Hepatocyte (in vitro differentiated cells): ENCODE measurements around the gene CD99L2. TPM values are rescaled to one million over a fixed set of nuclear protein-coding genes. Genes with fewer than 3 reads are reported as not detected.

Experiments used
- DNase-seq: peaks from one replicate; pipeline ENCODE4 v3.0.0-alpha.2; 2016; ENCODE audit warnings: low spot score
- H2AFZ ChIP-seq: fragments of 200-600 bp; sonication (generic); 2 replicates; pipeline ENCODE4 v1.6.0; 2016; ENCODE audit warnings: antibody characterized with exemption, mild to moderate bottlenecking
- H3K27ac ChIP-seq: fragments of 200-600 bp; sonication (generic); 2 replicates; pipeline ENCODE4 v1.5.1; 2016; ENCODE audit warnings: mild to moderate bottlenecking
- H3K27me3 ChIP-seq: fragments of 200-600 bp; sonication (generic); 2 replicates; pipeline ENCODE4 v1.6.1; 2016
- H3K36me3 ChIP-seq: fragments of 200-600 bp; sonication (generic); replicated peaks from 2 replicates; pipeline ENCODE4 v1.5.1; 2016; ENCODE audit warnings: low read depth; ENCODE audit not compliant: insufficient read depth
- H3K4me1 ChIP-seq: fragments of 200-600 bp; sonication (generic); 2 replicates; pipeline ENCODE4 v1.5.1; 2016; ENCODE audit warnings: mild to moderate bottlenecking, moderate library complexity; ENCODE audit not compliant: insufficient read depth
- H3K4me2 ChIP-seq: fragments of 200-600 bp; sonication (generic); 2 replicates; pipeline ENCODE4 v1.6.0; 2016
- H3K4me3 ChIP-seq: fragments of 200-600 bp; sonication (generic); 2 replicates; pipeline ENCODE4 v1.5.1; 2016; ENCODE audit warnings: mild to moderate bottlenecking
- H3K79me2 ChIP-seq: fragments of 200-600 bp; sonication (generic); 2 replicates; pipeline ENCODE4 v1.6.0; 2017; ENCODE audit warnings: mild to moderate bottlenecking
- H3K9me2 ChIP-seq: fragments of 200-600 bp; sonication (generic); replicated peaks from 2 replicates; pipeline ENCODE4 v1.6.0; 2017; ENCODE audit warnings: mild to moderate bottlenecking; ENCODE audit not compliant: insufficient read depth
- H3K9me3 ChIP-seq: fragments of 200-600 bp; sonication (generic); 2 replicates; pipeline ENCODE4 v1.5.1; 2016; ENCODE audit warnings: low read depth, mild to moderate bottlenecking
- H4K20me1 ChIP-seq: fragments of 200-600 bp; sonication (generic); 2 replicates; pipeline ENCODE4 v1.6.0; 2016; ENCODE audit warnings: mild to moderate bottlenecking; ENCODE audit not compliant: insufficient read depth, poor library complexity, severe bottlenecking
- EZH2 ChIP-seq: fragments of 200-600 bp; sonication (generic); IDR thresholded peaks from 2 replicates; pipeline ENCODE4 v1.6.1; 2016; ENCODE audit warnings: antibody characterized with exemption, mild to moderate bottlenecking, borderline replicate concordance
- EZH2phosphoT487 ChIP-seq: fragments of 200-600 bp; sonication (generic); IDR thresholded peaks from one replicate; pipeline ENCODE4 v1.6.1; 2018; ENCODE audit warnings: antibody characterized with exemption, mild to moderate bottlenecking, low read depth, moderate library complexity; ENCODE audit not compliant: unreplicated experiment, severe bottlenecking
- WGBS: methylation state at CpG from one replicate; pipeline ENCODE4 v1.1.6; 2016; ENCODE audit warnings: low lambda C conversion rate; ENCODE audit errors: missing lambda C conversion rate; 5-methylcytosine and 5-hydroxymethylcytosine counted together
- polyA plus RNA-seq: library from polyadenylated mRNA; unstranded; fragments of >200 nt; fragmentation: Nextera tagmentation; extraction: Ambion mirVana; gene quantifications from 2 replicates; pipeline ENCODE4 v1.2.1, GENCODE V29; 2016
- total RNA-seq: library from RNA; depleted of rRNA; stranded (reverse); fragments of >200 nt; gene quantifications from 2 replicates; pipeline ENCODE4 v1.2.3, GENCODE V29; 2014
- TF ChIP-seq, protein P1 (sequence below): fragments of 200-600 bp; sonication (generic); IDR thresholded peaks from 2 replicates; pipeline ENCODE4 v1.5.1; 2016; ENCODE audit warnings: antibody characterized with exemption, mild to moderate bottlenecking; ENCODE audit not compliant: poor library complexity

Gene CD99L2
- total and polyA plus RNA-seq, 2 experiments from 2014 or later = 32.0 to 35.1 TPM

DNA sequence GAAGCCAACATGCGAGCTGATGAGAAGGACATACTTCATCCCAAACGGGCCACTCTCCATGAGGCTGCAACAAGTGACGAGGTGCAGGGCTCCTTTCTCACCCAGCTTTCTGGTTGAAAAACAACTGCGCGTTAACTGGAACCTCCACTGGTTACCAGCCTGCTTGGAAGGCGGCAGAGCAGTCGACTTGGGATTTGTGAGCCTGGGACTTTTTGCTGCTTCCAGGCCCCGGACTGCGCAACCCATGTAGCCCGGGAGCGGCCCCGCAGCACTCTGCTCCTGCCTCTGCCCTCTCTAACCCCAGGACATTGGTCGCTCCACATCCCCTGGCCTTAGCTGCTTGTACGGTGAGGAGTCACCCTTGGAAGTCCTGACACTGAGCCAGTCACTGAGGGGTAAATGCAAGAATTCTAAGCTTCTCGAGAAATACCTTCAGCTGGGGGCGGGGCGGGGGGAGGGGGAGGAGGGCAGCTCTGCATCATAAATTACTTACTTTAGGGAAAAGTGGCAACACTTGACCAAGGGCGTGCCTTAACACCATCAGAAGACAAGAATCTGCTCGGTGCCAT lies 132.6 kb downstream of the CD99L2 start:
- Histone ChIP-seq H3K4me2 (no peak overlapping the region), H3K27ac (no peak overlapping the region), H2AFZ (no peak overlapping the region), H3K79me2 (no peaks in the 10 kb centered on the region), H3K4me1 (no peaks in the 10 kb centered on the region), H3K9me2 (no peaks in the 10 kb centered on the region), H3K4me3 (no peak overlapping the region), H3K27me3 (no peaks in the 10 kb centered on the region), H3K36me3 (no peaks in the 10 kb centered on the region), H3K9me3 (no peaks in the 10 kb centered on the region), H4K20me1 (no peaks in the 10 kb centered on the region)
- DNase-seq = no peak
- 86% methylated on average over 19 of the region's 19 CpGs for WGBS
- TF ChIP-seq, protein P1, sequence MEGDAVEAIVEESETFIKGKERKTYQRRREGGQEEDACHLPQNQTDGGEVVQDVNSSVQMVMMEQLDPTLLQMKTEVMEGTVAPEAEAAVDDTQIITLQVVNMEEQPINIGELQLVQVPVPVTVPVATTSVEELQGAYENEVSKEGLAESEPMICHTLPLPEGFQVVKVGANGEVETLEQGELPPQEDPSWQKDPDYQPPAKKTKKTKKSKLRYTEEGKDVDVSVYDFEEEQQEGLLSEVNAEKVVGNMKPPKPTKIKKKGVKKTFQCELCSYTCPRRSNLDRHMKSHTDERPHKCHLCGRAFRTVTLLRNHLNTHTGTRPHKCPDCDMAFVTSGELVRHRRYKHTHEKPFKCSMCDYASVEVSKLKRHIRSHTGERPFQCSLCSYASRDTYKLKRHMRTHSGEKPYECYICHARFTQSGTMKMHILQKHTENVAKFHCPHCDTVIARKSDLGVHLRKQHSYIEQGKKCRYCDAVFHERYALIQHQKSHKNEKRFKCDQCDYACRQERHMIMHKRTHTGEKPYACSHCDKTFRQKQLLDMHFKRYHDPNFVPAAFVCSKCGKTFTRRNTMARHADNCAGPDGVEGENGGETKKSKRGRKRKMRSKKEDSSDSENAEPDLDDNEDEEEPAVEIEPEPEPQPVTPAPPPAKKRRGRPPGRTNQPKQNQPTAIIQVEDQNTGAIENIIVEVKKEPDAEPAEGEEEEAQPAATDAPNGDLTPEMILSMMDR = no peak
- TF ChIP-seq EZH2phosphoT487 = no peak
- no peak for TF ChIP-seq EZH2

DNA sequence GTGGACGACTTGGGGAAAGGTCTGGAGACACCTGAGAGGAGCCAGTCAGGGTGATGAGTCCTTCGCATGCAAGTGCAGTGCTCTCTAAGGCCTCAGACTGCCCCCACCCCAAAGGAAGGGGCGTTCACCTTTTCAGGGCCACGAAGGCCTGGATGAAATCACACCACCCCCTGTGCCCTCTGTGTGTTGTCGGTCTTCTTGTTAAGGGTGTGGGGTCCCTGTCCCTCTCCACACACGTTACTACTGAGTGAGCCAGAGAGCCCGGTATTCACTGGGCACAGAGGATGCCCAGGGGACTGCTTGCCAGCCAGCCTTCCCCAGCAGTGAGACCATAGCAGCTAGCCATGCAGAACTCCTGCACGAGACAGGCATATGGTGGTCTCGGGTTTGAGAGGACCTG lies 133.2 kb downstream of the CD99L2 start:
- Histone ChIP-seq H3K4me3 (no peak overlapping the region), H2AFZ (no peak overlapping the region), H3K4me1 (no peaks in the 10 kb centered on the region), H3K9me2 (no peaks in the 10 kb centered on the region), H3K79me2 (no peaks in the 10 kb centered on the region), H3K36me3 (no peaks in the 10 kb centered on the region), H3K27ac (no peak overlapping the region), H3K4me2 (no peak overlapping the region), H3K9me3 (no peaks in the 10 kb centered on the region), H4K20me1 (no peaks in the 10 kb centered on the region), H3K27me3 (no peaks in the 10 kb centered on the region)
- TF ChIP-seq EZH2 (no peak), EZH2phosphoT487 (no peak)
- TF ChIP-seq, protein P1 = no peak
- DNase-seq = no peak
- WGBS = 86% methylated on average over 9 of the region's 9 CpGs

DNA sequence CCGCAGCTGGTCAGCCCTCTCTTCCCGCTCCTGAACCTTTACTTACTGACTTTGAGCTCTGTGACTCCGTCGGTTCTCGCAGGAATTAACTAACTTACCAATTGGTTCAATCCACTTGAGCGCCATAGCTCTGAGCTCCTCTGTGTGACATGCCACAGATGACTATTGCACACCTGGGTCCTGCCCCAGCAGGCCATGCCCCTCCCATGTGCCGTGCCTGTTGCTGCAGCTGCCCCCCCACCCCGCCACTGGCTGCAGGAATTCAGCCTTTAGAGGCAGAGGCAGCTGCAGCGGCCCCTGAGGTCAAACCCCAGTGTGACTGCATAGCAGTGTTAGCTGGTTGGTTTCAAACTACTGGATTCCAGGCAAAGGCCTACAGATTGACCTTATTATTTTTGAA lies 134.7 kb downstream of the CD99L2 start:
- DNase-seq = no peak
- Histone ChIP-seq H3K4me2 (no peak overlapping the region), H2AFZ (no peak overlapping the region), H3K27ac (no peak overlapping the region), H3K27me3 (no peaks in the 10 kb centered on the region), H3K4me1 (no peaks in the 10 kb centered on the region), H3K9me2 (no peaks in the 10 kb centered on the region), H3K36me3 (no peaks in the 10 kb centered on the region), H3K4me3 (no peak overlapping the region), H3K79me2 (no peaks in the 10 kb centered on the region), H3K9me3 (no peaks in the 10 kb centered on the region), H4K20me1 (no peaks in the 10 kb centered on the region)
- TF ChIP-seq EZH2 = no peak
- TF ChIP-seq, protein P1 = no peak
- TF ChIP-seq EZH2phosphoT487 = no peak
- WGBS = 89% methylated on average over 9 of the region's 9 CpGs

DNA sequence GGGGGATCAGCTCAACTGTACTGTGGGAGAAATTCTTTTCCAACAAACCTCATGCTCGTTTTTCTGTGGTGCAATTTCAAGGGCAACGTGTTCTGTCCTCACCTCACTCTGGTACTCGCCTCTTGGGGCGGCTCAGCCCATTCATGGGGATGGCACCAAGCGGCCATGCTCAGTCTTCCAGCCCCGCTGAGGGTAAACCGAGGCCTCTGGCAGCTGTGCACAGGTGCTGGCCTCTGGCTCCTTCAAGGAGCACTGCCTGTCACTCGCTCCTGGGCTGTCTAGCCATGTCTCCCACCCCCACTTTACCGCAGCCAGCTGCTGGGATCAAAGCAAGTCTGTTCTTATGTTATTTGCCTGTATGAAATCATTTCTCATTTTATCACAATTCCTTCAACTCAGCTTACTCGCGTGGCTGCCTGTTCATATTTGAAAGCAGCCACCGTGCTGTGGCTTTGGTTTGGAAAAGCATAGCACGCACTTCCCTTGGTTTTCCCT lies 135.1 kb downstream of the CD99L2 start:
- H2AFZ ChIP-seq = no peak overlapping the region
- no peak overlapping the region for H3K27ac ChIP-seq
- no peaks in the 10 kb centered on the region for H3K27me3 ChIP-seq
- H3K9me2 ChIP-seq = no peaks in the 10 kb centered on the region
- no peaks in the 10 kb centered on the region for H3K36me3 ChIP-seq
- no peaks in the 10 kb centered on the region for H3K9me3 ChIP-seq
- TF ChIP-seq EZH2phosphoT487 = no peak
- no peaks in the 10 kb centered on the region for H4K20me1 ChIP-seq
- no peak overlapping the region for H3K4me2 ChIP-seq
- H3K4me1 ChIP-seq = no peaks in the 10 kb centered on the region
- H3K79me2 ChIP-seq = no peaks in the 10 kb centered on the region
- DNase-seq = no peak
- 80% methylated on average over 13 of the region's 13 CpGs for WGBS
- H3K4me3 ChIP-seq = no peak overlapping the region
